Endothelial cell of umbilical vein (primary cell): ENCODE data around the gene RASGRF1. TPM values are rescaled to one million over a fixed set of nuclear protein-coding genes. Genes with fewer than 3 reads are reported as not detected.

Experiments used
- BruUV-seq: library from RNA; stranded (reverse); fragments of 400-500 nt; replicated peaks from 2 replicates; lab custom pipeline; 2021; lab: Mats Ljungman, UMichigan
- CTCF ChIA-PET: fragments of 300-600, 350-600 bp; sonication (Branson Sonifier 250); formaldehyde crosslinking; loops from one replicate; lab custom pipeline; 2021; ENCODE audit warnings: antibody characterized with exemption, inconsistent platforms; lab: Charles Lee
- POLR2A ChIA-PET: fragments of 300-600, 350-600 bp; sonication (Branson Sonifier 250); formaldehyde crosslinking; loops from one replicate; lab custom pipeline; 2021; ENCODE audit warnings: antibody characterized with exemption, inconsistent platforms; lab: Charles Lee
- DNase-seq: peaks from one replicate; pipeline ENCODE4 v3.0.0-alpha.2; 2011; ENCODE audit warnings: low read depth, low spot score
- FAIRE-seq: peaks from 2 replicates; lab custom pipeline; 2011; peaks lifted over from hg19 to GRCh38; lab: Jason Lieb, UNC
- H2AFZ ChIP-seq: 2 replicates; pipeline ENCODE4 v1.6.0; 2012; ENCODE audit warnings: low read depth, low read length, control low read depth, inconsistent platforms
- H3K27ac ChIP-seq: 2 replicates; pipeline ENCODE4 v1.5.1; 2011; ENCODE audit warnings: low read depth, mild to moderate bottlenecking, control low read depth, low read length, moderate library complexity; ENCODE audit not compliant: insufficient read depth
- H3K27me3 ChIP-seq, 2 experiments: 2 replicates each; pipeline versions ENCODE4 v1.6.0 to v1.6.1; 2011; ENCODE audit warnings: low read length in 2 of 2, mixed read lengths in 1 of 2; ENCODE audit not compliant: control insufficient read depth in 2 of 2, insufficient read depth in 2 of 2
- H3K36me3 ChIP-seq, 2 experiments: 2 replicates in 1 of 2; 3 replicates in 1 of 2; pipeline ENCODE4 v1.5.1; 2011; ENCODE audit warnings: low read length in 2 of 2, mild to moderate bottlenecking in 1 of 2, moderate library complexity in 1 of 2; ENCODE audit not compliant: control insufficient read depth in 2 of 2, insufficient read depth in 2 of 2; ENCODE audit errors: extremely low read depth in 1 of 2
- H3K4me1 ChIP-seq: 3 replicates; pipeline ENCODE4 v1.5.1; 2011; ENCODE audit warnings: mild to moderate bottlenecking, low read length; ENCODE audit not compliant: control insufficient read depth, insufficient read depth; ENCODE audit errors: extremely low read depth
- H3K4me2 ChIP-seq: 2 replicates; pipeline ENCODE4 v1.6.1; 2011; ENCODE audit warnings: low read length, control low read depth, mixed read lengths; ENCODE audit not compliant: insufficient read depth
- H3K4me3 ChIP-seq, 3 experiments: fragments of 200-600 bp in 1 of 3; sonication (generic), shearing (Covaris generic) in 1 of 3; replicated peaks in 1 of 3; 2 replicates each; pipeline ENCODE4 v1.5.1; 2011 to 2016; ENCODE audit warnings: control low read depth in 3 of 3, low read length in 3 of 3, mild to moderate bottlenecking in 2 of 3, inconsistent platforms in 1 of 3, low read depth in 1 of 3, moderate library complexity in 1 of 3; ENCODE audit not compliant: insufficient read depth in 1 of 3
- H3K79me2 ChIP-seq: 2 replicates; pipeline ENCODE4 v1.6.0; 2012; ENCODE audit warnings: low read length, inconsistent platforms; ENCODE audit not compliant: control insufficient read depth, insufficient read depth
- H3K9ac ChIP-seq: replicated peaks from 2 replicates; pipeline ENCODE3; 2011; ENCODE audit warnings: low read length, control low read depth; ENCODE audit not compliant: insufficient read depth; ENCODE audit errors: extremely low read depth
- H3K9me1 ChIP-seq: replicated peaks from 3 replicates; pipeline ENCODE4 v1.6.0; 2011; ENCODE audit warnings: mild to moderate bottlenecking, low read length; ENCODE audit not compliant: control insufficient read depth, insufficient read depth; ENCODE audit errors: extremely low read depth
- H3K9me3 ChIP-seq: replicated peaks from 2 replicates; pipeline ENCODE4 v1.5.1; 2012; ENCODE audit warnings: low read length, inconsistent platforms; ENCODE audit not compliant: control insufficient read depth, insufficient read depth
- H4K20me1 ChIP-seq: replicated peaks from 2 replicates; pipeline ENCODE3; 2011; ENCODE audit warnings: mild to moderate bottlenecking, low read length; ENCODE audit not compliant: control insufficient read depth, insufficient read depth; ENCODE audit errors: extremely low read depth
- CTCF ChIP-seq, 2 donors: IDR thresholded peaks; 1 replicate in 1 of 2; 2 replicates in 1 of 2; pipeline ENCODE4 v1.5.1; 2011; ENCODE audit warnings: low read length in 2 of 2, mild to moderate bottlenecking in 2 of 2, moderate library complexity in 2 of 2, control low read depth in 1 of 2, inconsistent platforms in 1 of 2, low read depth in 1 of 2; ENCODE audit not compliant: insufficient read depth in 1 of 2; ENCODE audit errors: extremely low read depth in 1 of 2
- EZH2 ChIP-seq: IDR thresholded peaks from 2 replicates; pipeline ENCODE4 v1.6.1; 2012; ENCODE audit warnings: borderline replicate concordance, low read depth, mild to moderate bottlenecking, moderate library complexity, low read length, inconsistent platforms; ENCODE audit not compliant: severe bottlenecking
- FOS ChIP-seq: IDR thresholded peaks from 2 replicates; pipeline ENCODE4 v1.6.1; 2011; ENCODE audit warnings: mild to moderate bottlenecking, low read length, moderate library complexity, borderline replicate concordance; ENCODE audit not compliant: insufficient read depth
- GATA2 ChIP-seq: IDR thresholded peaks from 2 replicates; pipeline ENCODE4 v1.7.0; 2011; ENCODE audit warnings: low read depth, mild to moderate bottlenecking, moderate library complexity, mixed read lengths, low read length; ENCODE audit not compliant: insufficient read length, insufficient read depth
- JUN ChIP-seq: IDR thresholded peaks from 2 replicates; pipeline ENCODE4 v1.6.1; 2011; ENCODE audit warnings: borderline replicate concordance, low read depth; ENCODE audit not compliant: insufficient read length, insufficient read depth
- MAX ChIP-seq: IDR thresholded peaks from 2 replicates; pipeline ENCODE4 v1.6.1; 2011; ENCODE audit not compliant: insufficient read depth, insufficient read length
- MYC ChIP-seq: IDR thresholded peaks from one replicate; pipeline ENCODE4 v1.6.1; 2011; ENCODE audit warnings: mild to moderate bottlenecking, low read depth, low read length
- POLR2A ChIP-seq: IDR thresholded peaks from 2 replicates; pipeline ENCODE4 v1.6.1; 2012; ENCODE audit warnings: low read depth, mild to moderate bottlenecking, control low read depth, low read length
- POLR2AphosphoS5 ChIP-seq: IDR thresholded peaks from 2 replicates; pipeline ENCODE4 v1.6.1; 2012; ENCODE audit warnings: low read depth, mild to moderate bottlenecking, control low read depth, low read length, moderate library complexity; ENCODE audit not compliant: insufficient read depth
- dilution Hi-C: fragments of 300-500 bp; cut with MboI; formaldehyde crosslinking; loops from one replicate; pipeline ENCODE4 v1.15.0; 2019; ENCODE audit warnings: low sequenced_read_pairs; ENCODE audit not compliant: extremely low pct_ligation_motif_present
- intact Hi-C: fragments of 100-400 bp; cut with micrococcal nuclease; formaldehyde crosslinking; loops from one replicate; pipeline ENCODE4 v1.10.0; 2022
- polyA plus RNA-seq, 4 experiments: library from polyadenylated mRNA; depleted of rRNA in 3 of 4; stranded (reverse) in 3 of 4; unstranded in 1 of 4; fragments of >200 nt; gene quantifications; 2 replicates each; pipeline versions ENCODE4 v1.2.1 to v1.2.3, GENCODE V29; 2011 to 2012; ENCODE audit warnings: missing spikeins in 1 of 4
- total RNA-seq: library from RNA; stranded (reverse); gene quantifications from 2 replicates; pipeline ENCODE4 v1.2.3, GENCODE V29; 2021

Gene RASGRF1
- total and polyA plus RNA-seq, 2 donors (not counting 3 experiments of a cell fraction or from before 2014, with no cell fraction given) = 0.04 TPM; not detected in 1

- Histone ChIP-seq H3K4me1 (no peaks in the 10 kb centered on the region), H3K27ac (no peak overlapping the region), H3K4me3 (no peak overlapping the region), H3K79me2 (no peaks in the 10 kb centered on the region), H4K20me1 (no peaks in the 10 kb centered on the region), H3K9me1 (no peaks in the 10 kb centered on the region), H3K36me3 (no peaks in the 10 kb centered on the region), H3K9ac (no peak overlapping the region), H3K9me3 (no peaks in the 10 kb centered on the region), H3K27me3 (no peaks in the 10 kb centered on the region), H2AFZ (no peak overlapping the region), H3K4me2 (no peak overlapping the region)
- POLR2A ChIA-PET = no interaction called here
- CTCF ChIA-PET = no interaction called here
- dilution Hi-C loops (no loop called here), intact Hi-C loops (no loop called here)
- FAIRE-seq (no peak), DNase-seq (no peak)
- TF ChIP-seq MYC = no peak
- no peak for TF ChIP-seq MAX
- no peak for TF ChIP-seq CTCF (IDR thresholded peaks at IDR 0.05; ENCODE audit: extremely low read depth in 1 of 2, insufficient read depth in 1 of 2, low read depth in 1 of 2, low read length in 2 of 2)
- no peak for TF ChIP-seq JUN
- no peak for TF ChIP-seq POLR2A
- no peak for TF ChIP-seq FOS
- no peak for TF ChIP-seq EZH2
- TF ChIP-seq GATA2 = no peak
- TF ChIP-seq POLR2AphosphoS5 = no peak
- BruUV-seq = no TSS peak
Observed at GRCh38 chr15:79050341-79050740, 40.2 kb downstream of the RASGRF1 start.
